NK-92 (cell line): ENCODE data around the gene MACROH2A1.

Source experiments
- DNase-seq: peaks from one replicate; lab custom pipeline; 2025; ENCODE audit not compliant: unreplicated experiment; lab: John Stamatoyannopoulos, UW

Gene MACROH2A1

GRCh38 chr5:135289651-135290050 is 109.4 kb downstream of the MACROH2A1 start:
- DNase-seq: no peak

GRCh38 chr5:135287551-135287950 is 111.5 kb downstream of the MACROH2A1 start:
- no peak for DNase-seq
